Caco-2 (cell line): ENCODE measurements around the gene ANKRD28. TPM values are rescaled to one million over a fixed set of nuclear protein-coding genes. Genes with fewer than 3 reads are reported as not detected.

Experiments used
- BruUV-seq: library from RNA; stranded (reverse); fragments of 400-500 nt; replicated peaks from 2 replicates; lab custom pipeline; 2021; lab: Mats Ljungman, UMichigan
- CTCF ChIA-PET: fragments of 300-600 bp; sonication (Branson Sonifier 250); formaldehyde crosslinking; loops from one replicate; lab custom pipeline; 2022; ENCODE audit warnings: antibody characterized with exemption; lab: Charles Lee
- POLR2A ChIA-PET: fragments of 300-600 bp; sonication (Branson Sonifier 250); formaldehyde crosslinking; loops from one replicate; lab custom pipeline; 2022; ENCODE audit warnings: antibody characterized with exemption; lab: Charles Lee
- DNase-seq, 2 experiments: peaks; one replicate each; pipeline versions ENCODE4 v3.0.0 to v3.0.0-alpha.2; 2020 to 2022
- H3K27me3 ChIP-seq: replicated peaks from 2 replicates; pipeline ENCODE4 v1.6.0; 2011; ENCODE audit warnings: low read length; ENCODE audit not compliant: control insufficient read depth, insufficient read depth
- H3K36me3 ChIP-seq: 2 replicates; pipeline ENCODE4 v1.5.1; 2011; ENCODE audit warnings: low read length; ENCODE audit not compliant: control insufficient read depth, insufficient read depth
- H3K4me1 ChIP-seq: fragments of 250-450 bp; sonication (Bioruptor Pico); 2 replicates; pipeline ENCODE4 v1.5.1; 2020; ENCODE audit warnings: mild to moderate bottlenecking
- H3K4me3 ChIP-seq: 2 replicates; pipeline ENCODE4 v1.5.1; 2011; ENCODE audit warnings: low read depth, mild to moderate bottlenecking, control low read depth, low read length
- H3K9me3 ChIP-seq: fragments of 250-450 bp; sonication (Bioruptor Pico); 2 replicates; pipeline ENCODE4 v1.5.1; 2020; ENCODE audit warnings: mild to moderate bottlenecking, moderate library complexity
- H3K27ac Mint-ChIP-seq: one replicate; pipeline ENCODE4 v1.8.0; 2022; ENCODE audit warnings: mixed read lengths; ENCODE audit not compliant: unreplicated experiment
- H3K27me3 Mint-ChIP-seq: one replicate; pipeline ENCODE4 v1.8.0; 2022; ENCODE audit warnings: mixed read lengths; ENCODE audit not compliant: insufficient read depth, unreplicated experiment
- H3K36me3 Mint-ChIP-seq: one replicate; pipeline ENCODE4 v1.8.0; 2022; ENCODE audit warnings: mild to moderate bottlenecking, mixed read lengths; ENCODE audit not compliant: insufficient read depth, unreplicated experiment
- H3K4me1 Mint-ChIP-seq: one replicate; pipeline ENCODE4 v1.8.0; 2022; ENCODE audit warnings: low read depth, mixed read lengths; ENCODE audit not compliant: unreplicated experiment
- H3K4me3 Mint-ChIP-seq: one replicate; pipeline ENCODE4 v1.8.0; 2022; ENCODE audit warnings: mild to moderate bottlenecking, moderate library complexity, mixed read lengths; ENCODE audit not compliant: unreplicated experiment
- H3K9me3 Mint-ChIP-seq: one replicate; pipeline ENCODE4 v1.8.0; 2022; ENCODE audit warnings: mixed read lengths; ENCODE audit not compliant: unreplicated experiment
- CTCF ChIP-seq, 2 experiments: fragments of 200-600 bp in 1 of 2; IDR thresholded peaks; 1 replicate in 1 of 2; 2 replicates in 1 of 2; pipeline versions ENCODE4 v1.5.1 to v1.8.0; 2011 to 2022; ENCODE audit warnings: antibody characterized with exemption in 1 of 2, control low read depth in 1 of 2, inconsistent platforms in 1 of 2, low read depth in 1 of 2, low read length in 1 of 2, mild to moderate bottlenecking in 1 of 2, moderate library complexity in 1 of 2; ENCODE audit not compliant: insufficient read depth in 1 of 2, severe bottlenecking in 1 of 2, unreplicated experiment in 1 of 2
- intact Hi-C: fragments of 100-400 bp; cut with micrococcal nuclease; formaldehyde crosslinking; loops from one replicate; pipeline ENCODE4 v1.10.0; 2022; ENCODE audit not compliant: unreplicated experiment
- total RNA-seq: library from RNA; stranded (reverse); gene quantifications from 2 replicates; pipeline ENCODE4 v1.2.3, GENCODE V29; 2022

Gene ANKRD28
- total RNA-seq, 1 experiment from 2014 or later, result 37.2 TPM

- DNase-seq, result no peak
- ChIA-PET CTCF (no interaction called here), POLR2A (no interaction called here)
- H3K27me3 Mint-ChIP-seq, result no peaks in the 10 kb centered on the region
- no peaks in the 10 kb centered on the region for H3K9me3 Mint-ChIP-seq
- intact Hi-C loops, result no loop called here
- no peaks in the 10 kb centered on the region for H3K9me3 ChIP-seq
- no peaks in the 10 kb centered on the region for H3K27me3 ChIP-seq
- no peak overlapping the region for H3K4me3 ChIP-seq
- no TSS peak for BruUV-seq
- no peaks in the 10 kb centered on the region; the same call in 1 of the 2 replicates for H3K36me3 ChIP-seq
- no peak for TF ChIP-seq CTCF (IDR thresholded peaks at IDR 0.05; ENCODE audit: insufficient read depth in 1 of 2, low read depth in 1 of 2, low read length in 1 of 2, severe bottlenecking in 1 of 2, unreplicated experiment in 1 of 2)
- H3K4me1 ChIP-seq, result no peaks in the 10 kb centered on the region
- no peak overlapping the region for H3K27ac Mint-ChIP-seq
- H3K36me3 Mint-ChIP-seq, result peaks cover 15% of the 10 kb centered on the region
- H3K4me1 Mint-ChIP-seq, result no peaks in the 10 kb centered on the region
- H3K4me3 Mint-ChIP-seq, result no peak overlapping the region
These were observed 84.4 kb downstream of the ANKRD28 start for GRCh38 chr3:15713364-15713763.

DNA sequence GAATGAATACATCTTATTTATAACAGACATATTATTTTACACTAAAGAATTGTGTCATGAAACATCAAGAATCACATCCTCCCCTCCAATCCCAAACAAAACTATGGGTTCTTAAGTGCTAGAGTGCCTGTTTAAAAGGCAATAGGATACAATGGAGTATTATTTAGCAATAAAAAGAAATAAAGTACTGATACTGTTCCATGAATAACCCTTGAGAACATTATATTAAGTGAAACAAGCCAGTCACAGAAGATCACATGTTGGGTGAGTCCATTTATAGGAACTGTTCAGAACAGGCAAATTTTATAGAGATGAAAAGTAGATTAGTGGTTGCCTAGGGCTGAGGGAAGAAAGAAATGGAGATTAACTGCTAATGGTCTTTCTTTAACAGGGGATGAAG lies 86.5 kb downstream of the ANKRD28 start:
- Histone ChIP-seq H3K27me3 (no peaks in the 10 kb centered on the region), H3K4me1 (no peaks in the 10 kb centered on the region), H3K4me3 (no peak overlapping the region), H3K9me3 (no peaks in the 10 kb centered on the region), H3K36me3 (no peaks in the 10 kb centered on the region; the same call in 1 of the 2 replicates)
- no peak for TF ChIP-seq CTCF (IDR thresholded peaks at IDR 0.05; ENCODE audit: insufficient read depth in 1 of 2, low read depth in 1 of 2, low read length in 1 of 2, severe bottlenecking in 1 of 2, unreplicated experiment in 1 of 2)
- Mint-ChIP-seq H3K27me3 (no peaks in the 10 kb centered on the region), H3K27ac (no peak overlapping the region), H3K36me3 (peaks cover 27% of the 10 kb centered on the region), H3K4me3 (no peak overlapping the region), H3K9me3 (no peaks in the 10 kb centered on the region), H3K4me1 (no peaks in the 10 kb centered on the region)
- intact Hi-C loops, result no loop called here
- CTCF ChIA-PET, result no interaction called here
- no TSS peak for BruUV-seq
- POLR2A ChIA-PET, result no interaction called here
- DNase-seq, result no peak

- Histone ChIP-seq H3K4me3 (no peak overlapping the region), H3K4me1 (no peaks in the 10 kb centered on the region), H3K27me3 (no peaks in the 10 kb centered on the region), H3K36me3 (no peaks in the 10 kb centered on the region; the same call in 1 of the 2 replicates), H3K9me3 (no peaks in the 10 kb centered on the region)
- CTCF ChIA-PET, result no interaction called here
- POLR2A ChIA-PET, result no interaction called here
- no peak overlapping the region for H3K4me3 Mint-ChIP-seq
- H3K36me3 Mint-ChIP-seq, result peaks cover 27% of the 10 kb centered on the region
- no peak overlapping the region for H3K27ac Mint-ChIP-seq
- no peaks in the 10 kb centered on the region for H3K27me3 Mint-ChIP-seq
- no peaks in the 10 kb centered on the region for H3K4me1 Mint-ChIP-seq
- intact Hi-C loops, result no loop called here
- DNase-seq, result no peak
- no peak for TF ChIP-seq CTCF (IDR thresholded peaks at IDR 0.05; ENCODE audit: insufficient read depth in 1 of 2, low read depth in 1 of 2, low read length in 1 of 2, severe bottlenecking in 1 of 2, unreplicated experiment in 1 of 2)
- no TSS peak for BruUV-seq
- no peaks in the 10 kb centered on the region for H3K9me3 Mint-ChIP-seq
These were observed 88.7 kb downstream of the ANKRD28 start for GRCh38 chr3:15708882-15709677.
